NCI-H446 (cell line): Measurements from ENCODE around the gene NACAD.
"Not testable (repeated sequence)": the region's sequence is repeated elsewhere in the genome, so short reads cannot be mapped to it uniquely, and the experiment has no call there.

ENCODE experiments used
- DNase-seq, 2 experiments: peaks; one replicate each; lab custom pipeline; 2025; lab: John Stamatoyannopoulos, UW

NACAD gene

GRCh38 chr7:45117582-45117981, 28.8 kb upstream of the NACAD start:
- no peak for DNase-seq

GRCh38 chr7:45116048-45116447, 27.3 kb upstream of the NACAD start:
- DNase-seq, result no peak

- no peak for DNase-seq
Observed at GRCh38 chr7:45114926-45115325, 26.2 kb upstream of the NACAD start.

- not testable (repeated sequence) for DNase-seq
Observed at GRCh38 chr7:45114257-45114656, 25.5 kb upstream of the NACAD start.

GRCh38 chr7:45112648-45113047, 23.9 kb upstream of the NACAD start:
- DNase-seq, result no peak

GRCh38 chr7:45111298-45112223, 22.8 kb upstream of the NACAD start, which contains the start of gene TBRG4:
Gene TBRG4, minus strand, starts transcription at chr7:45111697. Its CDS starts 2,460 bp downstream, at chr7:45109237.
- peak; percentile 90 to 95 for DNase-seq

- no peak for DNase-seq
Observed at GRCh38 chr7:45108863-45109262, 20.1 kb upstream of the NACAD start.

GRCh38 chr7:45107356-45107755, 18.6 kb upstream of the NACAD start:
- DNase-seq, result no peak

- no peak for DNase-seq
Observed at GRCh38 chr7:45106820-45107219, 18.1 kb upstream of the NACAD start.

- no peak for DNase-seq
Observed at GRCh38 chr7:45105588-45106188, 16.9 kb upstream of the NACAD start.

GRCh38 chr7:45104844-45105587, 16.2 kb upstream of the NACAD start:
- no peak for DNase-seq

GRCh38 chr7:45103958-45104843, 15.4 kb upstream of the NACAD start:
- DNase-seq, result no peak

- no peak for DNase-seq
Observed at GRCh38 chr7:45102785-45103712, 14.3 kb upstream of the NACAD start.

GRCh38 chr7:45101748-45102147, 13.0 kb upstream of the NACAD start:
- DNase-seq, result no peak

GRCh38 chr7:45100761-45101480, 12.2 kb upstream of the NACAD start:
- DNase-seq, result no peak

GRCh38 chr7:45099891-45100760, 11.4 kb upstream of the NACAD start:
- no peak for DNase-seq

GRCh38 chr7:45098983-45099839, 10.4 kb upstream of the NACAD start:
- DNase-seq, result no peak

GRCh38 chr7:45092931-45093235, 4.1 kb upstream of the NACAD start:
- DNase-seq, result no peak
